Bronchial epithelial cell (primary cell): ENCODE data around the gene SH3GL1. TPM values are rescaled to one million over a fixed set of nuclear protein-coding genes. Genes with fewer than 3 reads are reported as not detected.

ENCODE experiments used
- DNase-seq: peaks from one replicate; pipeline ENCODE4 v3.0.0-alpha.2; 2010; ENCODE audit warnings: low read depth
- FAIRE-seq: peaks from 2 replicates; lab custom pipeline; 2011; peaks lifted over from hg19 to GRCh38; lab: Jason Lieb, UNC
- H3K27me3 ChIP-seq: 2 replicates; pipeline ENCODE4 v1.5.1; 2011; ENCODE audit warnings: low read length; ENCODE audit not compliant: control insufficient read depth, insufficient read depth
- H3K36me3 ChIP-seq: 2 replicates; pipeline ENCODE4 v1.5.1; 2011; ENCODE audit warnings: low read length; ENCODE audit not compliant: control insufficient read depth, insufficient read depth
- H3K4me3 ChIP-seq: 2 replicates; pipeline ENCODE4 v1.5.1; 2011; ENCODE audit warnings: mild to moderate bottlenecking, low read depth, low read length, control low read depth
- CTCF ChIP-seq: IDR thresholded peaks from 2 replicates; pipeline ENCODE4 v1.5.1; 2011; ENCODE audit warnings: mild to moderate bottlenecking, moderate library complexity, low read length, control low read depth, inconsistent platforms; ENCODE audit not compliant: insufficient read depth, severe bottlenecking
- total RNA-seq: library from RNA; depleted of rRNA; stranded (reverse); fragments of >200 nt; gene quantifications from 2 replicates; pipeline ENCODE4 v1.2.1, GENCODE V29; 2014

Gene SH3GL1
- total RNA-seq, 1 donor from 2014 or later = 23.4 TPM

GRCh38 chr19:4429771-4430171, 29.4 kb upstream of the SH3GL1 start:
- no peak for DNase-seq
- Histone ChIP-seq H3K36me3 (peaks cover 16% of the 10 kb centered on the region), H3K4me3 (no peak overlapping the region), H3K27me3 (no peaks in the 10 kb centered on the region)
- no peak for TF ChIP-seq CTCF
- FAIRE-seq = no peak

- no peak for TF ChIP-seq CTCF
- no peak overlapping the region for H3K4me3 ChIP-seq
- peaks cover 16% of the 10 kb centered on the region for H3K36me3 ChIP-seq
- no peak for FAIRE-seq
- no peaks in the 10 kb centered on the region for H3K27me3 ChIP-seq
- DNase-seq = no peak
These were observed 28.9 kb upstream of the SH3GL1 start for GRCh38 chr19:4429256-4429655.

- no peak for TF ChIP-seq CTCF
- Histone ChIP-seq H3K36me3 (peaks cover 15% of the 10 kb centered on the region), H3K27me3 (no peaks in the 10 kb centered on the region), H3K4me3 (no peak overlapping the region)
- FAIRE-seq (no peak), DNase-seq (no peak)
These were observed 28.1 kb upstream of the SH3GL1 start for GRCh38 chr19:4428326-4428975.

GRCh38 chr19:4425537-4425936, 25.2 kb upstream of the SH3GL1 start:
- TF ChIP-seq CTCF = no peak
- no peak for FAIRE-seq
- Histone ChIP-seq H3K27me3 (no peaks in the 10 kb centered on the region), H3K36me3 (peaks cover 9% of the 10 kb centered on the region), H3K4me3 (no peak overlapping the region)
- DNase-seq = no peak

- Histone ChIP-seq H3K36me3 (peaks cover 6% of the 10 kb centered on the region), H3K4me3 (no peak overlapping the region)
- peak; percentile 7 for FAIRE-seq
These were observed 23.2 kb upstream of the SH3GL1 start for GRCh38 chr19:4423416-4424126.

More at GRCh38 chr19:4423416-4424126, 23.2 kb upstream of the SH3GL1 start:
- no peak for TF ChIP-seq CTCF
- no peaks in the 10 kb centered on the region for H3K27me3 ChIP-seq
- DNase-seq = no peak
